T1000 (cell line): Measurements from ENCODE around the gene NOC2L.
"Not testable (repeated sequence)": the region's sequence is repeated elsewhere in the genome, so short reads cannot be mapped to it uniquely, and the experiment has no call there.

Source experiments
- DNase-seq: peaks from one replicate; lab custom pipeline; 2025; ENCODE audit warnings: mixed read lengths; lab: John Stamatoyannopoulos, UW

NOC2L gene

DNA sequence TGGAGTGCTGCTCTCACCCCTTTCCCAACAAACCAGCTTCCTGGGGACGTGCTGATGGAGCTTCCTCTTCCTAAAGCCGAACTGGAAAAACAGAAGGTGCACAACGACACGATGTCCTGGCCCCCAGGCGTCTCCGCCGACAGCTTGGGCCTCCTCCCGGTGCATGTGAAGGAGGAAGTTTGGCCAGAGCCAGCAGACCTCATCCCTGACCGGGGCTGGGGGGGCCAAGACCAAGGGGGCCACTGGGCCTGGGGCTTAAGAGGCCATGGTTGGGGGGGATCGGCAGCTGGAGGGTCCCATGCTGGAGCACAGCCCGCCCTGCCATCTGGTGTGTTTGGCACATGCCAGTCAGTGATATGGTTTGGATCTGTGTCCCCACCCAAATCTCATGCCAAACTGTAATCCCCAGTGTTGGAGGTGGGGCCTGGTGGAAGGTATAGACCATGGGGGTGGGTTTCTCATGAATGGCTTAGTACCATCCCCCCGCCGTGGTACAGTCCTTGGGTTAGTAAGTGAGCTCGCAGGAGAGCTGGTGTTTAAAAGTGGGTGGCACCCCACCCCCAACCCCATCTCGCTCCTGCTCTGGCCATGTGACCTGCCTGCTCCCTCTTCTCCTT, 34.4 kb upstream of the NOC2L start:
- DNase-seq = no peak

DNA sequence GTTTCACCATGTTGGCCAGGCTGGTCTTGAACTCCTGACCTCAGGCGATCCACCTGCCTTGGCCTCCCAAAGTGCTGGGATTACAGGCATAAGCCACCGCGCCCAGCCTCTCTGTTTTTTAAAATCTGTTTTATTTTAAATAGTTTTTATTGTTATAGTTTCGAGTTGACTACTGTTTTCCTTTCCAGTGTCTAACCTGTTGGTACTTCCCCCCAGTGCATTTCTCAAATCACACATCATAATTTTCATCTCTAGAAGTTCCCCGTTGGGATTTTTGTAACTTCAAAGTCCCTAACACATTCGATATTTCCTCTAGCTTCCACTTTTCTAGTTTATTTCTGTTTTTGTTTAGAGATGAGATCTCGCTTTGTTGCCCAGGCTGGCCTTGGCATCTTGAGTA, 33.3 kb upstream of the NOC2L start:
- DNase-seq = no peak

DNA sequence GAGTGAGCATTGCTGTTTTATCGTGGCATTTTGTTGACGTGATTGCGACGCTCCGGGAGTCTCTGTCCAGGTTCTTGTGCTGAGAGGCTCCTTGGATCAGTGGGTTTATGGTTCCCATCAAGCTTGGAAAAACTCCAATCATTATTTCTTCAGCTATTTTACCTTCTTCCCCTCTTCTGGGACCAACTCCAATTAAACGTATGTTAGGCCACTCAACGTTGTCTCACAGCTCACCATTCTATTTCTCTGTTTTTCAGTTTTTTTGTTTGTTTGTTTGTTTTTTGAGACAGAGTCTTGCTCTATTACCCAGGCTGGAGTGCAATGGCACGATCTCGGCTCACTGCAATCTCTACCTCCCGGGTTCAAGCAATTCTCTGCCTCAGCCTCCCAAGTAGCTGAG, 32.8 kb upstream of the NOC2L start:
- no peak for DNase-seq

DNA sequence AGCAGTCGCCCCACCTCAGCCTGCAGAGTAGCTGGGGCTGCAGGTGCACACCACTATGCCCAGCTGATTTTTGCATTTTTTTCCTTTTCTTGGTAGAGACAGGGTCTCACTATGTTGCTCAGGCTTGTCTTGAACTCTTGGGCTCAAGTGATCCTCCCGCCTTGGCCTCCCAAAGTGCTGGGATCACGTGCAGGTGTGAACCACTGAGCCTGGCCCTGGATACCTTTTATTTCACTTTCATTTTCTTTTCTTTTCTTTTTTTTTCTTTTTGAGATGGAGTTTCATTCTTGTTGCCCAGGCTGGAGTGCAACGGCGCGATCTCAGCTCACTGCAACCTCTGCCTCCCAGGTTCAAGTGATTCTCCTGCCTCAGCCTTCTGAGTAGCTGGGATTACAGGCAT, 32.2 kb upstream of the NOC2L start:
- DNase-seq = not testable (repeated sequence)

DNA sequence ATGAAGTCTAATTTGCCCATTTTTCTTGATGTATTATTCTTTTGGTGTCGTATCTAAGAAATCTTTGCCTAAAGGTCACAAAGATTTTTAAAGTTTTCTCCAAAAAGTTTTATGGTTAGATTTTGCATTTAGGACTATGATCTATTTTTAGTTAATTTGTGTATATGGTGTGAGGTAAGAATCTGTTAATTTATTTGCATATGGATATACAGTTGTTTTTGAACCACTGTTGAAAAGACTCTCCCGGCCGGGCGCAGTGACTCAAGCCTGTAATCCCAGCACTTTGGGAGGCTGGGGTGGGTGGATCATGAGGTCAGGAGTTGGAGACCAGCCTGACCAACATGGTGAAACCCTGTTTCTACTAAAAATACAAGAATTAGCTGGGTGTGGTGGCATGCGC, 29.0 kb upstream of the NOC2L start:
- not testable (repeated sequence) for DNase-seq

DNA sequence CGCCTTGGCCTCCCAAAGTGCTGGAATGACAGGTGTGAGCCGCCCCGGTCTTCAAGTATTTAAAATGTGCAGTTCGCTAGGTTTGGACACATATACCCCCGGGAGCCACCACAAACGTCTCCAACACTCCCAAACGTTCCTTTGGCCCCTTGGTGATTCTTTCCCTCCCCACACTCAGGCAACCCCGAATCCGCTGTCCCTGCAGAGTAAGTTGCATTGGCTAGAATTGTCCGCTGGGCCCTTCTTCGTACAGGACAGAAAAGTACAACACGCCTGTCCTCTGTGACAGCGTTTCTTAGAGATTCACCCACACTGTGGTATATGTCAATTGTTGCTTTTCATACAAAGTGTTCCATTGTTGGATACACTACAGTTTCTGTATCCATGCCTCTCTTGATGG, 26.1 kb upstream of the NOC2L start:
- no peak for DNase-seq

DNA sequence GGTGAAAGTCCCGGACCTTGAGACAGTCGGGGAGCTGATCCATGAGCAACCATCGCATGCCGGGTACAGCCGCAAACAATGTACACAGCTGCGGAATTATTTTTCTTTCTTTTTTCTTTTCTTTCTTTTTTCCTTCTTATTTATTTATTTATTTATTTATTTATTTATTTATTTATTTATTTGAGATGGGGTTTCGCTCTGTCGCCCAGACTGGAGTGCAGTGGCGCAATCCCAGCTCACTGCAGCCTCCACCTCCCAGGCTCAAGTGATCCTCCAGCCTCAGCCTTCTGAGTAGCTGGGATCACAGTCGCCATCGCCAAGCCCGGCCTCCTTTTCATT, 25.4 kb upstream of the NOC2L start:
- no peak for DNase-seq

DNA sequence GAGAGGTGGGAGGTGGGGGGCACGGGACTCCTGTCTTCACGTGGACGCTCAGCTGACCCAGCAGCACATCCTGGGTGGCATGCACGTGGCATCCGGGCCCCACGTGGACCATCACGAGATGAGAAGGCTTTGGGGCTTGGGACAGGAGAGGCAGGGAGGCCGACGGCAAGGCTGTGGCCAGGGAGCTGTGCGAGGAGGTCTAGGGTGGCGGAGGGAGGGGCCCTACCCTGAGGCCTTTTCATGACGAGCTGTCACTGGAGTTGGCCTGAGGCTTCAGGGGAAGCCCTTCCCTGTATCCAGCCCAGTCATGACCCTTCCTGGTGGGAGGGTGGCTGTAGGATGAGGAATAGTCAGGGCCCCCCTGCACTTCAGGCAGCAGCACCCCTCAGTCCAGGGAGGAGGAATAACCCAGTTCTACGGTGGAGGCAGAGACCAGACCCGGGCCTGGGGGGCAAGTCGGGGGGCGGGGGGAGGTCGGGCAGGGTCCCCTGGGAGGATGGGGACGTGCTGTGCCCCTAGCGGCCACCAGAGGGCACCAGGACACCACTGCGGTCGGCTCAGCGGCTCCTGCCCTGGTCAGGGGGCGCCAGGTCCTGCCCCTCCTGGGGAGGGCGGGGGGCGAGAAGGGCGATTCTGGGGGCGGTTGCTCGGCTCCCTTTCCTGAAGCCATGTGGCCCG, 24.9 kb upstream of the NOC2L start:
- DNase-seq = peak; percentile 46

DNA sequence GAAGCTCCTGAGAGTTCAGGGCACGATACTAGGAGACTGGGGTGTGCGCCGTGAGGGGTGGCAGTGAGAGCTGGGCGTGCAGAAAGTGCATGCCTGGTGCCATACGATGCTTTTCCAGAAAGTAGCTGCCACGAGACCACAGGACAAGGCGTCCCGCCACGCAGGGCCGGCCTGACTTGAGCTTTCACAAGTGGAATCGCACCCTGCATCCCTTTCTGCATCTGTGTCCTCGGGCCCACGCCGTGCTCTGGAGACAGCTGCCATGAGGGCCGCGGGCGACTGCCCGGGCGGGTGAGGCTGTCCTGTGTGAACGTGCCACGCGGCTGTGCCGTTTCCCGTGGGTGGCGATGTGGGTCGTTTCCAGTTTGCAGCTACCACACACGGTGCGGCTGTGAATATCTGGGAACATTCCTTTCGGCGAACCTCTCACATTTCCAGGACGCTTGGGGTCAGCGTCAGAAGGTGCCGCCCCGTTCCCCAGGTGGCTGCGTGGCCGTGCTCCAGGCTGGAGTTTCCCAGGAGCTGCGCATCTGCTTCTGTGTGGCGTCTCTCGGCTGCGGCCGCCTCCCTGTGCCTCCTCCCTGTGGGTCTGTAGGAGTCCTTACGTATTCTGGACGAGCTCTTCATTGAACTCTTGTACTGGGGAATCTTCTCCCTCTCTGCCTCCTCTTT, 23.8 kb upstream of the NOC2L start:
- no peak for DNase-seq

DNA sequence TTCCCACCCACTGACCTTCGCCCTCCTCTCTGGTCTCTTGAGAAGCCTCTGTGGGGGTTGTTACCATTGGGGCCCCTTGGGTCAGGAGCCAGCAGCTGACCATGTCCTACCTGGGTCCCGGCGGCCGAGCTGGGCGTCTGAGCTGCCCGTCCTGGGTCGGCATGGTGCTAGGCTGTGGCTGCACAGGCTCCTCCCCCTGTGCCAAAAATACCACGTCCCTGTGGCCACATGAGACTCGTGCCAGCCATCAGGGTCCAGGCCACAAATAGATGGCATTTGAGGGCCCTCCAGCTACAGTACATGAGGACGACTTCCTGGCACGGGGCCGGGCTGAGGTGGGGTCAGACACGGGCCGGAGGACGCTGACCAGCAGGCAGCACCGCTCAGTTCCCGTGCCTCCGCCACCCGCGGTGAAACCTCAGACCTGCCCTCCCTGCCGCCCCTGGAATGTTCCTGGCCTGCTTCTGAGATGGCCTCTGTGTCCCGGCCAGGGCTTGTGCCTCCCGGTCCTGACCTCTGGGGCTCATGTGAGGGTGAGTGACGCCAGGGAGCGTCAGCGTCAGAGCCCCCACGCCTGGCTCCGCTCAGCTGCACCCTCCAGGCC, 23.0 kb upstream of the NOC2L start, which contains the start of gene PERM1:
Gene PERM1, minus strand, starts transcription at position 139 of the 604 bp plus-strand sequence. CDS start 1,064 bp downstream, outside the sequence.
- no peak for DNase-seq

DNA sequence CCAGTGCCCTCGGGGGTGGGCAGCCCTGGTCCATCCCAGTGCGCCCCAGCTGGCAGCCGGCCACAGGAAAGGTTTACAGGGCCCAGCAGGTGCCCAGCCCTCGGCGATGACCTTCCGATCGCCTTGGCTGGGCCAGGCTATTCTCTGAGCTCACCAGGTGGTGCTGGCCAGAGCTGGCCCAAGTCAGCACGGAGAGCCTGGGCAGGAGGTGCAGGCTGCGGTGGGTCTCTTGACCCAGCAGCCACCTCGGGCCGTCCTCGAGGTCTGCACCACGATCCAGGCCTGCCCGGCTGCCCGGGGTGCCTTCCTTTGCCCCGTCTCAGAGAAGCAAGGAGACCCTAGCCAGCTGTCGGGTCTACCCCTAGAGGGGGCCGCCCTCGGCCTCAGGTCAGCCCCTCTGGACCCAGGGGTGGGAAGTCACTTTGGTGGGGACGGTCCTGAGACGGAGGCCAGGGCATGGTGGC, 22.5 kb upstream of the NOC2L start:
- DNase-seq = no peak

DNA sequence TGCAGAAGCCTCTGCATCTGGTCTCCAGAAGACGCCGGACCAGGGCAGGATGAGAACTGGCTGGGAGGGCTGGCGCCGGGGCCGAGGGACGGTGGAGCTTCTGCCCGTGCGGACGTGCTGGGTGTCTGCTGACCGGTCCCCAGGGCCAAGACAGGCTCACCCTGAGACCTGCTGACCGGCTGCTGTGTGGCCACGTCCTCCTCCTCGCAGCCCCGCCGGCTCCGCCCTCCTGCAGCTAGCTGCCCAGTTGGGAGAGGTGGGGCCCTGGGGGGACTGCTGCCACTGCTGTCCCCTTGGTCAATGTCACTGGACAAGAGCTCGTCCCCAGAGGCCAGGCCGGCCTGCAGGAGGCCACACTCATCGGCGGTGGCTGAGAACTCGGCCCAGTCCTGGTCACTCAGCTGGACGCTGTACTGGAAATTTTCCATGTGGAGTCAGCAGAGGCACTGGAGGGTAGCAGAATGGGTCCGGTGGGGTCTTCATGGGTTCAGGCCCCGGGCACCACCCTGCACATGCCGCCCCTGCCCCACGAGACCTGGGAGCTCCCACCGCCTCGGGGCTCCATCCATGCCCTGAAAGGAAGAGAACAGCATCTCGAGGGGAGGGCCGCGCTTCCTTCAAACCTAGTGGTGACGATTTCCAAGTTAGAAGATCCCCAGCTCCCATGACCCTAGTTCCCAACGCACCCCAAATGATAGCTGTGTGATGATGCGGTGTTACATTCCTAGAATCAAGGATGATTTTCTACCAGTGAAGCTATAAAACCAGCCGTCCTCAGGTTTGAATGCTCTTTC, 21.7 kb upstream of the NOC2L start:
- DNase-seq = no peak

DNA sequence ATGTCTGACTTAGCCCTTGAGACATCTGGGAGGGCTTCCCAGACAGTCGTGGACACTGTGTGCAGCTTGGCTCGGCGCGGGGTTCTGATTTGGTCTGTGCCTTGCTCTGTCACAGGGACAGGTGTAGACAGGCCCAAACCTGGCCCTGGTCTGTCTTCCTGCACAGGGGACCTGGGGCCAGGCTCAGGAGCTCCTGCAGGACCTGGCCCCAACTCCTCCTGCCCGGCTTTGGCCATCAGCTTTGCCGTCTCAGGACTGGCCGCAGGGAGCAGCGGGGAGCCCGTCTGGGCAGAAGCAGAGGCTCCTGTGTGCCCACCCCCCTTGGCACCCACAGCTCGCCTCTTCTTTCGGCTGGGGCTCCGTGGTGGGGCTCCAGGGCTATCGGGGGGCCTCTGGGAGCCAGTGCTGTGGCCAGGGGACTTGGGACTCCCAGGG, 21.1 kb upstream of the NOC2L start:
- DNase-seq = no peak

DNA sequence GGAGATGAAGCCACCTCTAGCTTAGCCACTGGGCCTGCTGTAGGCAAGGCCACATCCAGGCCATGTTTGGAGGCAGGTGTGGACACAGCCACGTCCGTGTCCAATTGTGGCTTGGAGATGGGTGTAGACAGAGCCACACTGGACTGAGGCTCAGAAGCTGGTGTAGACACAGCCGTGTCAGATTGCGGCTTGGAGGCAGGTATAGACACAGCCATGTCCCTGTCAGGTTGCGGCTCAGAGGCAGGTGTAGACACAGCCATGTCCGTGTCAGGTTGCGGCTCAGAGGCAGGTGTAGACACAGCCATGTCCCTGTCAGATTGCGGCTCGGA, 20.7 kb upstream of the NOC2L start:
- DNase-seq = no peak

DNA sequence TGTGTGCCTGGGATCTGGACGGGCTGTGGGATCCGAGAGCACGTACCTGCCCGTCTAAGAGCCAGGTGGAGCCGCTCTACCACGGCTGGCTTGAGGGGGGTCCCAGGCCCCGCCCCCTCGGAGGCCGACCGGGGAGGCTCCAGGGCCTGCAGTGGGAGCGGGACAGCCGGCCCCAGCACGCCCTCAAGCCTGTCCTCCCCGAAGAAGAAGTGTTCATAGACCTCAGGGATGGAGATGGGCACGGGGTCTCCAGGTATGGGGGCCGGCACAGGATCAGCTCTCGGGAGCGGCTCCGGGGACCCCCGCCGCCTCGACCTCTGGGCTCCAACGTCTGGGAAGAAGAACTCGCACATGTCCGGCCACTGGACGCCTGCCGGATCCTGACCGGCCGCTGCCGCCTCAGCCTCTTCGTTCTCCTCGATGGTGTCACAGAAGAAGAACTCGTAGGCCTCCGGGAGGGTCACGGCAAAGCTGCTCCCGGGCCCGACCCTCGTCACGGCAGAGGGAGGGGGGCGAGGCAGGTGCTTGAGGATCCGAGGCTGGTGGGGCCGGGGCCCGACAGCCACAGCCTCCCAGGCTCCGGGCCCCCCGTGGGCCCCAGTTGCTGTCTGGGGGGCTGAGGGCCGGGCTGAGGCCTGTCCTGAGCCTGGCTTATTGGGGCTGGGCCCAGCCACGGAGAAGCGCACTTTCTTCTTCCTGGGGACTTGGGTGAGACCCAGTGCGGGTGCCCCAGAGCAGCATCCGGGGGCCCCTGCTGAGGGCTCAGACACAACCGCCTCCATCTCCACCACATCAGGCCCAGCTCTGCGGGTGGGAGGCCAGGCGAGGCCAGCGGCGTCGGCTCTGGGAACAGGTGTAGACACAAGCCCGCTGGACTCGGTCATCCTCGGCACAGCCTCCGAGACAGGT, 20.0 kb upstream of the NOC2L start:
- DNase-seq = no peak

DNA sequence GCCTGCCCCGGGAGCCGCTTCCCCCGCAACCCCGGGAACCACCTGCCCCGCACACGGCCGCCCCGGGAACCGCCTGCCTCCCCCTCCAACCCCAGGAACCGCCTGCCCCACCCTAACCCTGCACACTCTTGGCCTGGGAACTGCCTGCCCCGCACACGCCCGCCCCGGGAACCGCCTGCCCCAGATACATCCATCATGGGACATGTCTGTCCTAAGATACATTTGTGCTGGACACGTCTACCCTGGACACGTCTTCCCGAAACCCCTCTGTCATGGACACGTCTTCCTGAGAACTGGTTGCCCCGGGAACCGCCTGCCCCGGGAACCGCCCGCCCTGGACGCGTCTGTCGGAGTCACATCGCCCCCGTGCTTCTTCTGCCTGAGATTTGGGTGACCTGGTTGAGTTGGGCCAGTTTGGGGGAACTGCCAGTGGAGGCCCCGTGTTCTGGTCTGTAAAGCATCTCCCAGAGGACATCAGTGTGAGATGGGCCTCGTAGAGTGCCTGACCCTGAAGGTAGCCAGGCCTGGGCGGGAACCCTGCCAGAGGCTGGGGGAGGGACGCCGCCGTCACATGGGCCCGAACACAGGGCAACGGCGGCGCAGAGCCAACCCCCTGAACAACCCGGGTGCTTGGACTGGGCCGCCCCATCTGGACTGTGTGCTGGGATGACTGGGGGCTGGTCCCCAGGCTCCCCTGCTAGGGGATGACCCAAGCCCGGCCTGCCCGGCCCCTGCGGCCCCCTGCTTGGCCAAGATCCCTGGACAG, 19.2 kb upstream of the NOC2L start:
- DNase-seq = no peak

DNA sequence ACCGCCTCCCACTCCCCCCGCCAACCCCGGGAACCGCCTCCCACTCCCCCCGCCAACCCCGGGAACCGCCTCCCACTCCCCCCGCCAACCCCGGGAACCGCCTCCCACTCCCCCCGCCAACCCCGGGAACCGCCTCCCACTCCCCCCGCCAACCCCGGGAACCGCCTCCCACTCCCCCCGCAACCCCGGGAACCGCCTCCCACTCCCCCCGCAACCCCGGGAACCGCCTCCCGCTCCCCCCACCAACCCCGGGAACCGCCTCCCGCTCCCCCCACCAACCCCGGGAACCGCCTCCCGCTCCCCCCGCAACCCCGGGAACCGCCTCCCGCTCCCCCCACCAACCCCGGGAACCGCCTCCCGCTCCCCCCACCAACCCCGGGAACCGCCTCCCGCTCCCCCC, 17.7 kb upstream of the NOC2L start:
- not testable (repeated sequence) for DNase-seq

DNA sequence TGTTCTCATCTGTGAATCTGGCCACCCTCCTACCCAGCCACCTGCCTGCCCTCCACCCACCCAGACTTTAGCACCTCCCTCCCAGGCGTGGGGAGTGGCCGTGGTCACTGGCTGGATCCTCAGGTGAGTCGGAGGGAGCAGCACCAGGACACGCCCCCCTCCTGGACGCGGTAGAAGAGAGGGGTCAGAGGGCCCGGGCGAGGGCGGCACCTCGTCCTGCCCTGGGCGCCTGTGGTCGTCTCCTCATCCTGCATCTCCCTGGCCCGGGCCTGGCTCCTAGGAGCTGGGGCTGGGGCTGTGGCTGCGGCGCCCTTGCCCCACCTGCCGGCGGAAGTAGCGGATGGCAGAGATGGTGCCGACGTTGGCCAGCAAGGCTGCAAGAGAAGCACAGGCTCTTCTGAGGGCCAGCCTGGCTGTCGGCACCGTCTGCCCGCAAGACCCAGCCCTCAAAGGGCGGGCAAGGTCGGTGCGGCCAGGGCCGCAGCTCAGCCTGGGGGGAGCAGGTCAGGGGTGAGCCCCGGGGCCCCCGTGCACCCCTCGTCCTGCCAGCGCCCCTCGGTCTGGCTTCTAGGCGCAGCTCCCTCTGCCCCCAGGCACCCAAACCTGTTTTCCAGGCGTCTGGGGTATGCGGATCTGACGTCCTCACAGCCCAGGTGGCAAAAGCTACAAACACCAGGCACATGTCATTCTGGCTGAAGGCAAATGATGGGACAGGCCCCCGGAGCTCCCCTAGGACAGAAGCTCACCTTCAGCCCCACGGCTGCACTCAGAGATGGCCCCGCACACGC, 17.0 kb upstream of the NOC2L start:
- DNase-seq = peak; percentile 62

DNA sequence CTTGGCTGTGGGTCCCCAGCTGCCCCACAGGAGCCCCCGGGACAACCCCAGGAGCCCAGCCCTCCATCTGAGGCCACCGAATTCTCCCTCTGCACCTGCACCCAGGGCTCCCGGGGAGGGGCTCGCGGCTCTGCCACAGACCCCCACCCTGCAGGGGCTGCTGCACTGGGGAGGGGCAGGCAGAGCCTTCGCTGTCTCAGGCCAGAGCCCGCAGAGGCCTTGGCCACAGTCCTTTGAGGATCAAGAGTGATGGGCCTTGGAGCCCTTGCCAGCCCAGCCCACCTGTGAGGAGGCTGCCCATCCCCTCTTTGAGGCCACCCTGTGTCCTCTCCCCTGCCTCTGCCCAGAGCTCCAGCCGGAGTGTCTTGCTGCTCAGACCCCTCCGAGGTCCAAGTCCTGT, 16.3 kb upstream of the NOC2L start:
- DNase-seq = no peak
